GM18951 (cell line): ENCODE results near the gene GNB1.
"Not testable (repeated sequence)": the region's sequence is repeated elsewhere in the genome, so short reads cannot be mapped to it uniquely, and the experiment has no call there.

Experiments
- POLR2A ChIP-seq: IDR thresholded peaks from 4 replicates; pipeline ENCODE4 v1.6.1; 2011; ENCODE audit warnings: mild to moderate bottlenecking; ENCODE audit not compliant: insufficient read length, insufficient read depth; ENCODE audit errors: extremely low read depth
- in situ Hi-C: fragments of 300-500 bp; cut with MboI; formaldehyde crosslinking; loops from one replicate; pipeline ENCODE4 v1.12.0; 2022; ENCODE audit warnings: low sequenced_read_pairs, mixed read lengths, inconsistent platforms; ENCODE audit not compliant: unreplicated experiment

The GNB1 gene

DNA sequence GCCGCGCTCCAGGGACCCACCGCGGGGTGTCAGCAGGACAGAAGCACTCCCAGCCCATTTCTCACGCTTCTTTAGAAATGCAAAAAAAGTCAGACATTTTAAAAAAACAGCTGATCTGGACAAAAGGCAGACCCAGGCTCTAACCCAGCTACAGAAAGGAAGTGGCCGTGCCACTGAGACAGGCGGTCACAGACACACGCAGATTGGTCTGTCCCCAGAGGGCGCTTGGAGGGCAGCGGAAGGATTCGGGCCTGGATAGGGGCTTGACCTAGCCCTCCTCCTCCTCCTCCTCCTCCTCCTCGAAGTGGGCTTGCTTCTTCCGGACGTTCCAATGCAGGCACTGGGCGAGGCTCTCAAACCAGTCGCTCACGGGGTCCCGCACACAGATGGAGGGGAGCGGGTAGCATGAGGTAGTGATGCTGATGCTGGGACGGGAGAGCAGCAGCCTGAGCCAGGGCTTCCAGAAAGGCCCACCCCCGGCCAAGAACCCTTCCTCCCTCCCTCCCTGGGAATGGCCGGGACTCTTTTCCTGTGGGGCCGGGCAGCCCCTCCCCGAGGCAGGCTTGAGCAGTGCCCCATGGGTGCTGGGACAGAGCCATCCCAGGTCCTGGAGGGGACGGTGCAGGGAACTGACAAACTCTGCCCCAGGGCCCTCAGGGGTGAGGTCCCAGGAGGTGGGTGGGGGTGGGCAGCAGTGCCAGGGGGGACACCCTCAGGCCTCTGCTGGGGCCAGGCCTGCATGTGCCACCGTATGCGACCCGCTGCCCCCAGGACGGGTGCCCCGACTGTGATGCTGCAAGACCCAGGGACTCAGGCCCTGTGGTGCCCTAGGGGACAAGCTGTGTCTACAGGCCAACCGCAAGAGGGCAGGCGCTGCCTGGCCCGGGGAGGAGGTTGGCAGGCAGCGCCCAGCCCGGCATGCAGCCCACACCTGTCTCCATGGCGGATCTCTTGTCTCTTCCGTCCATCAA is 138.0 kb downstream of the GNB1 start:
- in situ Hi-C loops, result no loop called here
- no peak for TF ChIP-seq POLR2A

DNA sequence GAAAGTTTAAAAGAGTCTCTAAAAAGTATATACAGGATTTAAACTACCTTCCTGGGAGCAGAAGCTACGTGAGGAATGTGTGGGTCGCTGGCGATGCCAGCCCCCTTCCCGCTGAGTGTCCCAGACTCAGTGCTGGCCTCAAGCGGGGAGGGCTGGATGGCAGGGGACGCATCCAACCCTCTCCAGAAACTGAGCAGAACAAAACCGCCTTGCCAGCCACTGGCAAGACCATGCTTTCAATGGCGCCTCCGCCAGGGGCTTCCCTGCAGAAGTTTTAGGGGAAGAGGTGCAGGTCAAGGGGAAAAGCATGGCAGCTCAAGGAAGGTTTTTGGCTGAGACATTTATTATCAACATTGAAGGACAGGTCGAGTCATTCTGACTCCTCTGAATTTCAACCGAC is 138.7 kb downstream of the GNB1 start:
- in situ Hi-C loops, result no loop called here
- no peak for TF ChIP-seq POLR2A

DNA sequence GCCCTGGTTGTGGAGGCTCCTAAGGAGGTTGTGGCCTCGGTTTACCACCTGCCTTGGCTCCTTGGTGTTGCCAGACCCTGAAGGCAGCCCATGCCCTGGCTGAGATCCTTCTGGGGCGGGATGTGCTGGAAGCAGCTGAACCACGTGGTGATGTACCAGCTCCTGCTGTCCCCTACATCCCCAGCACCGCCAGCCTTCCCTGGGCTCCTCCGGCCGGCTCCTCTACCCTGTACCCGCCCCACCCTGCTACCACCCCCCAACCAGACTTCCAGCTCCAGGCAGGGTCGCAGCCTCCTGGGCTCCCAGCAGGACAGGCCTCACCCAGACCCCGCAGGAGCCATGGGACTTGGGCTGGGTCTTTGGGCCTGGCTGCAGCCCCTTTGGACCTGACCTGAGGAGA is 140.9 kb downstream of the GNB1 start:
- in situ Hi-C loops, result not testable (repeated sequence)

DNA sequence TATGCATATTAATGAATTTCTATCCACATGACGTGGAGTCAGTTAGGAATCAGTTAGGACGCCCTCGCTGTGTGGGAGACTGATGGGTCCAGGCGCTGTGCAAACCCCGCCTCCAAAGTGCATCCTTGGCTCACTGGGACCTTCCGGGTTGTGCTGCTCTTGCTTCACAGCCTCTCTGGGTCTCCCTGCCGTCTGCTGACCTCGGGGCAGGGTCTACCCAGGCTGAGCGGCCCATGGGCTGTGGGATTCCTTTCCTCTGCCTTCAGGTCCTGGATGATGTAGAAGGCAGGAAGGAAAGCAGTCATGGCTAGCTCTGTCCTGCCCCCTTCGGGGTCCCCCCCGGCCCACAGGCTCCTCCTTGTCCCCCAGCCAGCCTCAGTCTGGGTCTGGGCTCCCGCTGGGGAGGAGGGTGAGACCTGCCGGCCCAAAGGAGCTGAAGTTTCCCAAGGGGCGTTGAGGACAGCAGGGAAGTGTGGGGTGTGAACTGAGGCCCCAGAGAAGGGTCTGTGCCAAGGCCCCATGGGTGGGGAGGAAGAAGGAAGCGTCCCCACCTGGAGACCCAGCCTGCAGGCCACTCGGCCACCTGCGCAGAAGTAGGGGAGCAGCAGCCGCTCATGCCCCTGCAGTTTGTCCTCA is 142.1 kb downstream of the GNB1 start:
- TF ChIP-seq POLR2A, result no peak
- in situ Hi-C loops, result no loop called here

DNA sequence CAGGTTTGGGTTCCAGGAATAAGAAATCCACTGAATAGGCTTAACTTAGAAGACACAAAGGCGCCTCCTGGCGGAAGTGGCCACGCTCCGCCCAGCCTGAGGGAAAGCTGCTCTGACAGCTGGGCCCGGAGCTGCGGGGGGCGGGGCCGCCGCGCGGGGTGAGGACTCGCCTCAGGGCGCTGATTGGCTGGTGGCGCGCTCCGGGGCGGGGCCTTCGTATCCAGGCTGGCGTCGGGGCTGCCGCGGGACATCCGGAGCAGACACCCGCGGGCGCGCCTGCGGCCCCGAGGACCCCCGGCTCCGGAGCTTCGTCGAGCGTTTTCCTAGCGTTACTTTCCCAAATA is 144.3 kb downstream of the GNB1 start:
- in situ Hi-C loops, result not testable (repeated sequence)

DNA sequence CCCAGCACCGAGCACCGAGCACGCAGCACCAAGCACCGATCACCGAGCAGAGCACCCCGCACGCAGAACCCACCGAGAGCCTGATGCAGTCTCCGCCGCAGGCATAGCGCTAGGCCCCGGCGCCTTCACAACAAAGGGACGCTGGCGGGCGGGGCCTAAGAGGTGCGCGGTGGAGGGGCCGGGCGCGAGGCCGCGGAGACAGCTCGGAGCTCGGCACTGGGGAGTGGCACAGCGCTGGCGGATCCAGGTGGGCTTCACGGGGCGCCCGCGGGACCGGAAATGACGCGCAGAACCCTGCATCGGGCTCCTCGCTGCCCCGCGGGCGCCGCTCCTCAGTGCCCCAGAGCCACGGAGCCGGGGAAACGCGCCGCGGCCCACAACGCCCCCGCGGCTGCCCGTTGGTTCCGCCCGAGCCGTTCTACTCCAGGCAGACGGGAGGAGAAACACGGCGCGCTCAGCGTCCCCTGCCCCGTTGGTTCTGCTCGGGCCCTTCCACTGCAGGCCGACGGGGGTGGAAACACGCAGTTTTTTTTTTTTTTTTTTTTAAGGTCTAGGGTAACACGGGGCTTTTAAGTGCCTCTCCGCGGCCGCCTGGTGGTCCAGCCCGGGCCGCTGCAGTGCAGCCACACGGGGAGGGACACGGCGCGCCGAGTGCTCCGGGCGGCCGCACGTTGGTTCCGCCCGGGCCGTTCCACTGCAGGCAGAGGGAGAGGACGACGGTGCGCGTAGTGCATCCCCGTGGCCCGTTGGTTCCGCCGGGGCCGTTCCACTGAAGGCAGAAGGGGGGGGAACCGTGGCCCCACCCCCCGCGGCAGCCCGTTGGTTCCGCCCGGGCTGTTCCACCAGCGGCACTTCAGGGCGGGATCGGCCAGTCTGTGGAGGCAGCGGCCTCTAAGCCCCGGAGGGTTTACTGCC is 145.0 kb downstream of the GNB1 start:
- in situ Hi-C loops, result not testable (repeated sequence)

DNA sequence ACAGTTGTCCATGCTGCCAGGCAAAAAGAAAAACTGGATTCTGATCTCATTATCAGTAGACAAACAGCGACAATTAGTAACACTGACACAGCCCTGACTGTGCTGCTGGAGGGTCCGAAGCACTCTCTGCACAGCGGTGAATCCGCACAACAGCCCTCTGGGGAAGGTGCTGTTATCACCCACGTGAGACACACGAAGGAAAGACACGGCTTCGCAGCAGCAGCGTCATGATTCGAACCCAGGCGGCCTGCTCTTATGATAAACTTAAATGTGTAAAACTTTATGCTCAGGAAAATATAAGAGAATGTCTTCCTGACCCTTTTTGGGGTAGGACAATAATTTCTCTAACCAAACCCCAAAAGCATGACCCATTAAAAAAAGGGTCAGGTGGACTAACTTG is 148.4 kb downstream of the GNB1 start:
- in situ Hi-C loops, result not testable (repeated sequence)

DNA sequence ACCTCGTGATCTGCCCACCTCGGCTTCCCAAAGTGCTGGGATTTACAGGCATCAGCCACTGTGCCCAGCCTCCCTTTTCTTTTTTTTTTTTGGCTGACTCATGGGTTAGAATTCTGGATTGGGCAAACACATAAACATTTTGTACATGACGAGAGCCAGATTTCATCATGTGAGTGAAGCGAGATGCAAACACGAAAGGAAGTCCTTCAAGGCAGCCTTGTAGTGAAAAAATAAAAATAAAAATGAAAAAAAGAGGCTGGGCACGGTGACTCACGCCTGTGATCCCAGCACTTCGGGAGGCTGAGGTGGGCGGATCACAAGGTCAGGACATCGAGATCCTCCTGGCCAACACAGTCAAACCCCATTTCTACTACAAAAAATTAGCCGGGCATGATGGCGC is 149.9 kb downstream of the GNB1 start:
- in situ Hi-C loops, result not testable (repeated sequence)

DNA sequence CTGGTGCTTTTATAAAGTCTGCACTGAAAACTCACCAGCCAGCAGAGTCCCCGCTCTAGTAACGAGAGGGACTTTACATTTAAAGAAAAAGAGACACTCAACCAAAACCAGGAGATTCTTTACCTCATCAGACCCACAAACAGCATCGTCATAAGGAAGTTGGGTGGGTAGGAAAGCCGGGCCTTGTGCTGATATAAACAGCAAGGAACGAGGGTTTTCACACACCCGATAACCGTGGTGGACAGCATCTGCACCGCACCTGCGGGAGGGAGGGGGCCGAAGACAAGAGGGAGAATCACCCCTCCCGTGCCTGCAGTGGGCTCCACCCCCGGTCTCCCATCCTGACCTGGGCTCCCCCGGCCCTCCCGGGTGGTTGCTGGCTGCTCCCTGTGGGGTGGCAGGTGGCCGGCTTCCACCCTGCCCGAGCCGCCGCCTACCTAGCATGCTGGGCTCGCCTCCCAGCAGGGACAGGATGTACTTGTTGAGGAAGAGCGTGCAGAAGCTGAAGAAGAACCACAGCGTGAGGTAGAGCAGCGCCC is 152.0 kb downstream of the GNB1 start:
- in situ Hi-C loops, result loop anchor here (5.0 kb wide), 1 partner anchor 67 kb away; no protein-coding TSS in a partner anchor

DNA sequence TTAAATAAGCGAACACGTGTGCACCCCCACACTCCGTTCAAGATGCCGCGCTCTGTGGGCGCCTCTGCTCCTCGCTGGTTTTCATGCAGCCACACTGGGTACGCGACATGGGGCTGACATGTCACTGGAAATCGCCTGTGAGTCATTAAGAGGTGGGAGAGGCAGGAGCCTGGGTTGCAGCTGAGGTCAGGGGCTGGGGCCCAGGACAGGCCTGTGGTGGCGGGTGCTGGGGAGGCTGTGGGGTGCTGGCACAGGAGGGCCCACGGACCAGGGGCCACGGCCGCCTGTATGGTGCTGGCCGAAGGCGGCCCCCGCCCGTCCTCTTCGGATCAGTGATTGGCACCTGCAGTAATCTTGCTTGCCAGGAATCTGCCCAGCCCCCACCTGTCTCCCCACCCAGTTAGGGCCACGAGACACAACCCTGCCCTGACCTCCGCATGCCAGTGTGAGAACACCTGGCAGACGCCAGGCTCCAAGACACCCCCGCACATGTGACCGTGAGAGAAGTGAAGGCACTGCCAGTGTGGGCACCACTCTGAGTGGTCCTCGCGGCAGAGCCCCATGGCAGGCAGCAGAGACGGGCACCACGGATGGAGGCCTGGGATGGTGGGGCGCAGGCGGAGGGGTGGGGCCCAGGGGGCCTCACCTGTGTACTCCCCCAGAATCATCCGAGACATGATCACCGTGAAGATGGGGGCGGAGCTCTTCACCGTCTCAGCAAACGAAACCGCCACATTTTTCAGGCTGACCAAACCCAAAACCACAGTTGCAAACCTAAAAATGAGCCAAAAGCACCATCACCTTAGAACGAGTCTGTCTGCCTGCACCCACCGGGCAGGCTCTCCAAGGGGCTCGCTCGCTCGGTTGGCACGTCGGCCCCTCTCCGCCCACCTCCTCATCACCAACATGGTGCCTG is 153.0 kb downstream of the GNB1 start:
- in situ Hi-C loops, result loop anchor here (5.0 kb wide), 1 partner anchor 66 kb away; no protein-coding TSS in a partner anchor
